Right lobe of liver (tissue), 4 donors: ENCODE measurements around the gene P4HTM.

Source experiments
- CTCF ChIP-seq, 4 donors: fragments of 200-600 bp in 3 of 4; fragments of 450-650 bp in 1 of 4; IDR thresholded peaks; one replicate each; pipeline versions ENCODE4 v1.5.1 to v1.8.0; 2016 to 2022; ENCODE audit warnings: antibody characterized with exemption in 4 of 4, mild to moderate bottlenecking in 2 of 4
- POLR2A ChIP-seq: fragments of 450-650 bp; IDR thresholded peaks from one replicate; pipeline ENCODE4 v1.6.1; 2017; ENCODE audit warnings: antibody characterized with exemption, mild to moderate bottlenecking
- donor health status: DM: no; HTN: no; CAD: no.
- donor health status: DM: no; HTN: no; CAD: no.
- donor health status: DM: no; HTN: yes; CAD: no.

- TF ChIP-seq CTCF (IDR thresholded peaks at IDR 0.05) (no peak), POLR2A (no peak)
Measured at GRCh38 chr3:49007771-49008528, 17.9 kb downstream of the P4HTM start.
